ENCODE results near the gene NFIX. TPM values are rescaled to one million over a fixed set of nuclear protein-coding genes. Genes with fewer than 3 reads are reported as not detected.

NFIX gene
- total and polyA plus RNA-seq, 2 of the 13 experiments (the other 11 are each of a cell fraction or from before 2014, with no cell fraction given): 3.4 to 5.4 TPM

- TF ChIP-seq TFAP4 (IDR thresholded peaks at IDR 0.05; ENCODE audit: borderline replicate concordance, low read depth): peak; percentile 81
- TF ChIP-seq XRCC5 (optimal IDR thresholded peaks at IDR 0.05; ENCODE audit: low read length): peak; percentile 3
- no peak for TF ChIP-seq MIER3 (CRISPR knock-in tag; IDR thresholded peaks at IDR 0.05; ENCODE audit: borderline replicate concordance)
- TF ChIP-seq ATF4 (CRISPR knock-in tag; IDR thresholded peaks at IDR 0.05): peak in 1 of 2 experiments; percentile 52; a peak in 1 of 4 replicates
- peak; percentile 77; the same call in 1 of the 2 replicates for TF ChIP-seq ZNF510 (CRISPR knock-in tag; IDR thresholded peaks at IDR 0.05; ENCODE audit: low read depth)
- TF ChIP-seq ZNF451 (CRISPR knock-in tag; IDR thresholded peaks at IDR 0.05): 0 out of 2 replicates have a peak, but pooled peaks have one; percentile 33
- TF ChIP-seq PAX8 (CRISPR knock-in tag; IDR thresholded peaks at IDR 0.05; ENCODE audit: borderline replicate concordance): no peak
- no peak for TF ChIP-seq CEBPG (CRISPR knock-in tag; IDR thresholded peaks at IDR 0.05)
- 0 out of 2 replicates have a peak, but pooled peaks have one; percentile 15 for TF ChIP-seq SOX5 (CRISPR knock-in tag; IDR thresholded peaks at IDR 0.05; ENCODE audit: borderline replicate concordance)
- peak; percentile 32; the same call in 1 of the 2 replicates for TF ChIP-seq KDM5B (CRISPR knock-in tag; IDR thresholded peaks at IDR 0.05; ENCODE audit: borderline replicate concordance)
- no peak for TF ChIP-seq ZNF407 (CRISPR knock-in tag; IDR thresholded peaks at IDR 0.05; ENCODE audit: not compliant biosample characterization)
- TF ChIP-seq ZNF615 (CRISPR knock-in tag; IDR thresholded peaks at IDR 0.05; ENCODE audit: borderline replicate concordance): no peak
- 0 out of 2 replicates have a peak, but pooled peaks have one; percentile 7 for TF ChIP-seq ARHGAP35 (CRISPR knock-in tag; IDR thresholded peaks at IDR 0.05; ENCODE audit: borderline replicate concordance)
- 0 out of 2 replicates have a peak, but pooled peaks have one; percentile 60 for TF ChIP-seq ZNF678 (CRISPR knock-in tag; IDR thresholded peaks at IDR 0.05)
- TF ChIP-seq ZNF670 (CRISPR knock-in tag; IDR thresholded peaks at IDR 0.05; ENCODE audit: borderline replicate concordance): peak; percentile 58; the same call in 1 of the 2 replicates
- peak; percentile 66 for TF ChIP-seq MXD3 (CRISPR knock-in tag; IDR thresholded peaks at IDR 0.05)
- 0 out of 2 replicates have a peak, but pooled peaks have one; percentile 10 for TF ChIP-seq ZNF782 (CRISPR knock-in tag; IDR thresholded peaks at IDR 0.05; ENCODE audit: borderline replicate concordance)
Observed at GRCh38 chr19:12985049-12985776, 10.1 kb upstream of the NFIX start (continued).
